HG03139 (cell line): ENCODE measurements around the gene ENO4.
A peak's percentile ranks its signal among the peaks of the same experiment; 100 is the strongest.

Experiments used
- ATAC-seq: cut with Tn5 transposase; IDR thresholded peaks from one replicate; pipeline ENCODE4 v1.9.1; 2021; ENCODE audit not compliant: unreplicated experiment

Gene ENO4

GRCh38 chr10:116849248-116850057, at the start of gene ENO4:
TSS of gene ENO4 (plus strand) at chr10:116849499. CDS start at chr10:116849567, 68 bp downstream.
- ATAC-seq = peak; percentile 39

GRCh38 chr10:116800286-116800929, 48.9 kb upstream of the ENO4 start:
- no peak for ATAC-seq

- ATAC-seq = no peak
These were observed 47.6 kb upstream of the ENO4 start for GRCh38 chr10:116801658-116802057.

GRCh38 chr10:116802474-116802873, 46.8 kb upstream of the ENO4 start:
- ATAC-seq = no peak

DNA sequence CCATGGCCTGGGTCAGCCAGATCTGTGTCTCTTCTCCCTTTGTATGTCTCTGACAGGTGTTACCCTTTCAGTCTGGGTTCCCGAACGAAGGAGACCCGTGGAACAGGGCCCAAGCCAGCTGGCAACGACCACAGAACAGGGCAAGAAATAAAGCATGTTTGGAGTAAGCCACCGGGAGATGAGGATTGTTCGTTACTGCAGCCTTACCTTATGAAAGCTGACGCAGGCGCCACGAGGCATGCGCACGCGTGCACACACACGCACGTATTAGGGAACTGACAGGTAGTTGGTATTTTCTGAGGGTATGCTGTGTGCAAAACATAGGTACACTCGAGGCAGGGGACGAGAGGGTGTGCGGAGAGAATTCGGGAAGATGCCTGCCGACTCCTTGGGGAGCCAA, 46.4 kb upstream of the ENO4 start:
- ATAC-seq = no peak

DNA sequence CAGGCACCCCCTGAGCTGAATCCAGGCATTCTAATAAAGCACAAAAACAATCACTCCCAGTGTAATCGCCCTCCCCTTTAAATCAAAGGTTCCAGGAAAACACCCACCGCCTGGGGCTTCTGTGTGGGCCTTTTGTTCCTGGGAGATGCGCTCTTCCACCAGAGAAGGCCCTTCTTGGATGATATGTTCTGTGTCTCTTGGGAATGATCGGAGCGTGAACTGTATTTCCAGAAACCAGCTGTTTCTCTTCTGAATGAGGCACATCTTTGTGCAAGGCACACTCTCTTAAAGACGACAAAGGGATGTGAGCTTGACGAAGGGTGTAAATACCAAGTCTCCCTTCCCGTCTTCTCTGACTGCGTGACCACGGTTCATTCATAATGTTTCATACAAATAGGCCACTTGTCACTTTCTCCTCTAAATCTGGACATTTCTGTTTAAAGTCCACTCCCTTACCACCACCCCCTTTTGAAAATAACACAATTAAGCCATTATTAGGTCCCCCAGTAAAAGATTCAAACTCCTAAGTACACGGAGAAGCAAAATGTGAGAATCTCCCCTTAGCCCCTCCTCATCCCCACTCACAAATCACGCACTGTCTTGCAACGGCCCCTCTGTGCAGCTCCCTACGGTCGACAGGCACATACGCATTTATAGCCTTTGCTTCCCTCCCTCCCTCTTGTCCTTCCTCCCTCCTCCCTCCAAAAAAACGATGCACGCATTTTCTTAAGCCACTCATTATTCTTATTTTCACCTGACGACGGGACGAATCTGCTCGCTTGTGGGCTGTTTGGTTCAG, 45.6 kb upstream of the ENO4 start:
- ATAC-seq = no peak

GRCh38 chr10:116808706-116809105, 40.6 kb upstream of the ENO4 start:
- no peak for ATAC-seq

GRCh38 chr10:116809483-116810119, 39.7 kb upstream of the ENO4 start:
- no peak for ATAC-seq

DNA sequence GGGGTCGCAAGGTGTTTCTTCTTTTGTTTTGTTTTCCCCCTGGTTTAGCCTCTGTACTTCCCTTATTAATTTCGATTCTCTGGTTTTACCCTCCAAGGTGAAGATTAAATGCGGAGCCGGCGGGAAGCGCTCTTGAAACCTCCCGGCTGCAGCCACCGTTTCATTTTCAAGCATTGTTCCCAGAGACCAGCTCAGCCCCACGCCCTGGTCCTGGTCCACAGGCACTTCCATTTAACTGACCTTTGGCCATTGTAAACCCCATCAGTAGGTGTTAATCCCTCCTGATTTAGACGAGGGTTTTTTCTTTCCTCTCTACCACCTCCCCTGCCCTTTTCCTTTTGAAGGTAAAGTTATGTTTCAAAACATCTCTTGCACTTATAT, 39.2 kb upstream of the ENO4 start:
- ATAC-seq = no peak

DNA sequence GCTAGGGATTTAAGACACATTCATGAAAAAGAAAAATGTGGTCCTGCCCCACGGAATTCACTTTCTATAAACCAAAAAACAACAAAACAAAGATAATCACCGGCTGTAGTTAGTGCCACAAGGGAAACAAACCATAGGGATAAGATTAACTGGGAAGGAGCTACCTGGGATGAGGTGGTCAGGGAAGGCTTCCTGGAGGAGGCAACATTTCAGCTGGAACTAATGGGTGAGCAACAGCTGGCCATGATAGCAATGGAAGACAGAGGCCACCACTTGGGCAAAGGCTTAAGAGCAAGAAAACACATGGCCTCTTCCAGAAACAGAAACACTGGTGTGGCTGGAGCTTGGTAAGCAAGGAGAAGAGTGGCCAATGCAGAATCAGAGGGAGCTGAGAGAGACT, 38.4 kb upstream of the ENO4 start:
- no peak for ATAC-seq

GRCh38 chr10:116811691-116812090, 37.6 kb upstream of the ENO4 start:
- ATAC-seq = no peak

DNA sequence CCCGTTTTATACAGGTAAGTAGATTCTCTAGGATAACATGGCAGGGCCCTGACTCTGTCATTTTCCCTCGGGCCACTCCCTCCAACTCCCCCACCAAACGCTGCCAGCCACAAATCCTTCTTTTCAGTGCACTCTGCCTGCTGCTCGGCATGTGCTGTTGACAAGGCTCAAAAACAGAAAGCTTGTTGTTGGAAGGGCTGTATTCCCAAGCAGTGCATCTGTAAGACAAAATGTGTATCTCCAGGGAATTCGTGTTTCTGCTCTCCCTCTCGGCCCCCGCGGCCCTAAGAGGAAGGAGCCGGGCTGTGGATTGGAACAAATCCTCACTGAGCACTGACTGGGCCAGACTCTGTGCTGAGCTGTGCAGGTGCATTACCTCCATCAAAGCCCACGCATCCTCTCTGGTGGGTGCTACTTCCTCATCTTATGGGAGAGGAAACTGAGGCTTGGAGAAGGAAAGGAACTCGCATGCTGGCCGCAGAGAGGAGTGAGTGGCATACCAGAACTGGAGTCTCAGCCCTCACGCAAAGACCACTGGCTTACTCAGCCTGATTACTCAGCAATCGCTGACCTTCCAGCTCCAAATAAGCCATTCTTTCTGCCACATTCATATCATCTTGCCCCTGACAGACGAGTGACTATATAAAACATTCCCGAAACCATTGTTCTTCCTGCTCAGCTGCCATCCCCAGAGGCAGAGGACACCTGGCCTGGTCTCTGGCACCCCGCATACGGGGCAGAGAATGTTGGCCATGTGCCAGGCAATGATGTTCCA, 33.5 kb upstream of the ENO4 start:
- ATAC-seq = no peak

- ATAC-seq = no peak
These were observed 32.1 kb upstream of the ENO4 start for GRCh38 chr10:116817178-116817577.

DNA sequence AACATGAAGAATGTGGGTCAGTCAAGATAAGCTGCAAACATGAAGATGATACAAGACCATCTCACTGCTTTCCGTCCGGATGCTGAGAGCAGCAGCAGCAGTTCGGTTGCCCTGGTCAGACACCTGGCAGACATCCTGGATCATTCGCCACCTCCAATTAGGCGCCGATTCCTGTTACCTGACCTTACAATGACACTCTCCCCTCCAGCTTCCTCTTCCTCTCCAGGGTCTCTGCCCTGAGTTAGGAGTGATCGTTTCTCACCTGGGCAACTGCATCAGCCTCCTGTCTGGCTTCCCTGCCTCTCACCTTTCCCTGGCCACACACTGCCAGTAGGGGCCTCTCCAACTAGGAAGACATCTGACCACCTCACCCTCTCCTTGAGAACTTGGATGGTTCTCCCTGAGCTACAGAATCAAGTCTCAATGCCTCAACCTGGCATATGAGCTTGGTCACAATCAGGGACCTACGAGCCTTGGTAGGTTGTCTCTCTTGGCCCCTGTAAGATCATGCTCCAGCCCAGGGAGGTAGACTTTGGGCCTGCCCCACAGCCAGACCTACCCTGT, 31.4 kb upstream of the ENO4 start:
- no peak for ATAC-seq

- ATAC-seq = no peak
These were observed 29.2 kb upstream of the ENO4 start for GRCh38 chr10:116819999-116820677.

- ATAC-seq = no peak
These were observed 23.4 kb upstream of the ENO4 start for GRCh38 chr10:116825901-116826300.

GRCh38 chr10:116826803-116827202, 22.5 kb upstream of the ENO4 start:
- ATAC-seq = no peak

GRCh38 chr10:116827214-116827671, 22.1 kb upstream of the ENO4 start:
- no peak for ATAC-seq

- ATAC-seq = no peak
These were observed 21.2 kb upstream of the ENO4 start for GRCh38 chr10:116828116-116828515.

DNA sequence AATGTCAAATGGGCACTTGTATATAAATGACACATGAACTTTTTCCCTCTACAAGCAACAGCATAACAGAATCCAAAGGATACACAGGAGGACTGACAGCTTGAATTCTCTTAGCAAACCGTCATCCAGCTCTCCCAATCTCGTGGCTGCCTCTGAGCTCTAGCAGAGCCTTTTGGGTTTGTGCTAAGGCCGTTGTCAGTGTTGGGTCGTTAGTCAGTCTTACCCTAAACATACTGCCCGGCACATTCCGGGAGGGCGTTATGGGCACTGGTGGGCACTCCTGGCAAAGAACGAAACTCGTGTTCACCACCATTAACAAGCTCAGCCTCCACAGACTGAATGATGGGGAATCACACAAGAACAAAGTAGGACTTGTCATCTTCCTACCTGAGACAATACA, 19.6 kb upstream of the ENO4 start:
- ATAC-seq = no peak
